DMS114 treated with DMSO at 0.1 percent for 48 hours (cell line): ENCODE results near the gene CD27.

ENCODE experiments used
- DNase-seq: peaks from one replicate; lab custom pipeline; 2025; ENCODE audit not compliant: unreplicated experiment; lab: John Stamatoyannopoulos, UW

The CD27 gene

GRCh38 chr12:6434205-6435140 is 10.3 kb upstream of the CD27 start:
- DNase-seq: no peak

DNA sequence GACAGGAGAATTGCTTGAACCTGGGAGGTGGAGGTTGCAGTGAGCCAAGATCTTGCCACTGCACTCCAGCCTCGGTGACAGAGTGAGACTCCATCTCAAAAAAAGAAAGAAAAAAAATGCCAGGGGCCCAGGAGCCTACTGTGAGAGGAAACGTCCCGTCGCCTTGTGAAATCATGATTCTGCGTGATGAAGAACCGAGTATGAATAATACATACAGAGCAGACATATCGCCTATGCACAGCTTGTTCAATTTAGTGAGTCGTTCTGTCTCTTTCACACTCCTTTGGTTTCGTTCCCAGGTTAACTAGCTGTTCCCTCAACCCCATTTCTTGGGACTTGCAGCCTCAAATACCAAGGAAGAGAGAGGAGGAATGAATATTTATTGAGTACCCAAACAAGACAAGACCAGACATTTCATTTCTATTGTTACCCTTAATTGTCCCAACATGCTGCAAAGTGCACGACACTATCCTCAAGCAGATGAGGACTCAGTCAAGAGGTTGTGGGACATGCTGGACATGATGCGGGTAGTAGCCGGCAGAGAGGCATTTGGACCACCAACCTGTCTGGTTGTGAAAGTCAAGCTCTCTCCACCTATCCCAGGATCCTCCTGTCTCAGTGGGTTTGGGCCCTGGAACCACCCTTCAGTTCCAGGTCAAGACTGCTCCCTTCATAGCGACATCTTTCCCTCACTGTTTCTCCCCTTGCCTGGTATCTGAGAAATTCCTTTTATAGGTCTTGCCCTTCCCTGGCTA is 8.6 kb upstream of the CD27 start:
- DNase-seq: no peak

- DNase-seq: no peak
Observed at GRCh38 chr12:6437586-6437985, 7.2 kb upstream of the CD27 start.

- no peak for DNase-seq
Observed at GRCh38 chr12:6438345-6438744, 6.4 kb upstream of the CD27 start.

DNA sequence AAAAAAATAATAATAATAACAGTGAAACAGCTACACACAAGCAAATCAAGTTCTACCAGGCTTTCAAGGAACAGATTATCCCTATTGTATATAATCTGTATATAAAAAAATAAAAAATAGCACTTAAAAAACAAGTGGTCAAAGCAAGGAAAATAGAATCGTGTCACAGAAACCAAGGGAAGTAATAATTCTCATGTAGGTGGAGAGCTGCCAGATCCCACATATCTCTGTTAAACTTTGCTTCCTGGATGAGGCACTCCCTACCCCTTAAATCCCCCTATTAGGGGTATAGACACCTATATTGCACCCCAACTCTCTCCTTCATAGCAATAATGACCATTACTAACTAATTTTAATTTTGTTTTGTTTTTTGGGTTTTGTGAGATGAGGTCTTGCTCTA is 4.4 kb upstream of the CD27 start:
- no peak for DNase-seq

DNA sequence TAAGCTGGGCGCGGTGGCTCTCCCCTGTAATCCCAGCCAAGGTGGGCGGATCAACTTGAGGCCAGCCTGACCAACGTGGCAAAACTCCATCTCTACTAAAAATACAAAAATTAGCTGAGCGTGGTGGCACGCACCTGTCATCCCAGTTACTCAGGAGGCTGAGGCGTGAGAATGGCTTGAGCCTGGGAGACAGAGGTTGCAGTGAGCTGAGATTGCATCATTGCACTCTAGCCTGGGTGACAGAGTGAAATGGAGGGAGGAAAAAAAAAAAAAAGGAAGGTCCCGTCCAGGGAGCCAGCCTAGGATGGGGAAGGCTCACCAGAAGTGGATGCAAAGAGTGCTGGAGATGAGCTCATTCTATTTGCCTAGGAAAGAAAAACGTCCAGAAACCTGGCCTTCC is 1.9 kb upstream of the CD27 start:
- DNase-seq: no peak

- DNase-seq: no peak
Observed at GRCh38 chr12:6443361-6443983, 1.3 kb upstream of the CD27 start.

GRCh38 chr12:6444031-6444430 is 724 bp upstream of the CD27 start:
- no peak for DNase-seq

- DNase-seq: no peak
Observed at GRCh38 chr12:6450091-6450868, 5.5 kb downstream of the CD27 start.

GRCh38 chr12:6450869-6451347 is 6.2 kb downstream of the CD27 start:
- DNase-seq: no peak

DNA sequence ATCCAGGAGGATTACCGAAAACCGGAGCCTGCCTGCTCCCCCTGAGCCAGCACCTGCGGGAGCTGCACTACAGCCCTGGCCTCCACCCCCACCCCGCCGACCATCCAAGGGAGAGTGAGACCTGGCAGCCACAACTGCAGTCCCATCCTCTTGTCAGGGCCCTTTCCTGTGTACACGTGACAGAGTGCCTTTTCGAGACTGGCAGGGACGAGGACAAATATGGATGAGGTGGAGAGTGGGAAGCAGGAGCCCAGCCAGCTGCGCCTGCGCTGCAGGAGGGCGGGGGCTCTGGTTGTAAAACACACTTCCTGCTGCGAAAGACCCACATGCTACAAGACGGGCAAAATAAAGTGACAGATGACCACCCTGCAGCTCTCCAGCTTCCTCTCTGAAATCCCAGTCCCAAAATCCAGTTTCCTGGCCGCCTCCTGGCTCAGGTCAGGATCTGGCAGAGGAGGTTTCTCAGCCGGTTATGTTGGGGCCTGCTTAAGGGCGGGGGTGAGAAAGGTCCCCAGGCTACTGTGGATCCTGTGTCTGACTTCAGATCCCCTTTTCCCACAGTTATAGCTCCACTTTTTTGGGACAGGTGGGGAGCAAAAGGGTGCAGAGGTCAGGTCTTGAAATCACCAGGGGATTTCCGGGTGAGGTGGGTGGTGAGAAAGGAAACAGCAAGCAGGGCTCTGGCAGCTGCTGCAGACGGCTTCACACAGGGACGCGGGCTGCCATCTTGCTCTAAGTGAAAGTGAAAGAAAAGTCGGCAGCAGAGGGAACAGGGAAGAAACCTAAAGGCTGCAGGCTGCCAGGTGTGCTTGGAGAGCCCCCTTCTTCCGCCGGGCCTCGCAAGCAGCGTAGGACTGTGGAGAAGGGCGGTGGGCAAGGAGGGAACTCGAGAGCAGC is 6.8 kb downstream of the CD27 start, which contains the start of gene TAPBPL:
Gene TAPBPL (plus strand): TSS at position 695 of the 897 bp plus-strand sequence. CDS start 207 bp downstream, outside the sequence.
- DNase-seq: peak; percentile 36

DNA sequence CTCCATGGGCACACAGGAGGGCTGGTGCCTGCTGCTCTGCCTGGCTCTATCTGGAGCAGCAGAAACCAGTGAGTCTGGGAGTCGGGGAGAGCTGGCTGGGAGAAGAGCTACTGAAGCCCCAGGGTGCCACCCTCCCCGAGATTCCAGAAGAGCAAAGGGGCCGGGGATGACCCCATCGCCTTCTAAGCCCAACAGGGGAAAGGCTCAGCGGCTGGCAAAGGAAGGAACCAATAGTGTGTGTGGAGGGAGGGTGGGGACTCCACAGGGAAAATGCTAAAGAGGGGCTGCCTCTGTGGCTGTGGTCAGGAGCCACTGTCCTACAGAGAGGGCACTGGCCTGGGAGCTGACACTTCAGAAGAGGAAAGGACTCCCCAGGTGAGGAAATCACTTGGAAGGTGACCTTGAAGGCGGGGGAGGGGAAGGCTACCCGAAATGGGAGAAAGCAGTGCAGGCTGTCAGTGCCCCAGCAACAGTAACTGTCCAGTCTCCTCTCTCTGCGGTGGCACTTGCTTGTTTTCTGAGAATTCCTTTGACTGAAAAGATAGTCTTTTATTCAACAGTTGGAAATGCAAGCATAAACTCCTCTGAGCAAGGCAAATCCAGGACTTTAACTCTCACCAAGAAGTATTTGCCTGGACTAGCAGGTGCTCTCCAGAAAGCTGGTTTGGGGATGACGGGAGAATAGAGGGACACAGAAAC is 7.6 kb downstream of the CD27 start:
- DNase-seq: no peak

DNA sequence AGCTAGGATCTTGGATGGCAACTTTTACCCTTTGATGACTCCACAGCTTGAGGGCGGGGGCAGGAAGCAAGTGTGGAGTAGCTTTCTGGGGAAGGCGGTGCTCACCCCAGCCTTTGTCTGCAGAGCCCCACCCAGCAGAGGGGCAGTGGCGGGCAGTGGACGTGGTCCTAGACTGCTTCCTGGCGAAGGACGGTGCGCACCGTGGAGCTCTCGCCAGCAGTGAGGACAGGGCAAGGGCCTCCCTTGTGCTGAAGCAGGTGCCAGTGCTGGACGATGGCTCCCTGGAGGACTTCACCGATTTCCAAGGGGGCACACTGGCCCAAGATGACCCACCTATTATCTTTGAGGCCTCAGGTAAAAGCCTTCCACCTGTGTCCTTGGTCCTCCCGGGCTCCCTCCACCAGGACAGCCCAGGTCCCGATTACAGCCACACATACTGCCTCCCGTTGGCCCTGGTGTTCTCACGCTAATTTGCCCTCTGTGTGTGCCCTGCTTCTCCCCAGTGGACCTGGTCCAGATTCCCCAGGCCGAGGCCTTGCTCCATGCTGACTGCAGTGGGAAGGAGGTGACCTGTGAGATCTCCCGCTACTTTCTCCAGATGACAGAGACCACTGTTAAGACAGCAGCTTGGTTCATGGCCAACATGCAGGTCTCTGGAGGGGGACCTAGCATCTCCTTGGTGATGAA is 8.3 kb downstream of the CD27 start:
- no peak for DNase-seq

DNA sequence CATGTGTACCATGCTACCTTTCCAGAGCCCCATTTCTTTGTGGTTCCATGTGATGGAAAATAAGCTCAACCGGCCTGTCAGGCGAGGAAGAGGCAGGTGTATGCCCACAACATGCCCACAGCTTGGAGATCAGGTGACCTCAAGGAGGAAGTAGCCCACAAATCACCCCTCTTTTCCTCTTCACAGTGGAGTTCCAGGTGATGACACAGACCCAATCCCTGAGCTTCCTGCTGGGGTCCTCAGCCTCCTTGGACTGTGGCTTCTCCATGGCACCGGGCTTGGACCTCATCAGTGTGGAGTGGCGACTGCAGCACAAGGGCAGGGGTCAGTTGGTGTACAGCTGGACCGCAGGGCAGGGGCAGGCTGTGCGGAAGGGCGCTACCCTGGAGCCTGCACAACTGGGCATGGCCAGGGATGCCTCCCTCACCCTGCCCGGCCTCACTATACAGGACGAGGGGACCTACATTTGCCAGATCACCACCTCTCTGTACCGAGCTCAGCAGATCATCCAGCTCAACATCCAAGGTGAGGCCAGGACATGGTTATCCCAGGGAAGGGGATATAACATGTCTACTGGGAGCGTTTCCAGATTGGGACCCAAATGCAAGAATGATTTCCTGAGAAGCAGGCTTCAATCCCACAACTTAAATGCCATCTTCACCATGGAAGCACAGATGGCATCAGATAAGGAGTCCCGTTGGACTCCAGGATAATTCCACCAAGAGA is 12.6 kb downstream of the CD27 start:
- DNase-seq: no peak

DNA sequence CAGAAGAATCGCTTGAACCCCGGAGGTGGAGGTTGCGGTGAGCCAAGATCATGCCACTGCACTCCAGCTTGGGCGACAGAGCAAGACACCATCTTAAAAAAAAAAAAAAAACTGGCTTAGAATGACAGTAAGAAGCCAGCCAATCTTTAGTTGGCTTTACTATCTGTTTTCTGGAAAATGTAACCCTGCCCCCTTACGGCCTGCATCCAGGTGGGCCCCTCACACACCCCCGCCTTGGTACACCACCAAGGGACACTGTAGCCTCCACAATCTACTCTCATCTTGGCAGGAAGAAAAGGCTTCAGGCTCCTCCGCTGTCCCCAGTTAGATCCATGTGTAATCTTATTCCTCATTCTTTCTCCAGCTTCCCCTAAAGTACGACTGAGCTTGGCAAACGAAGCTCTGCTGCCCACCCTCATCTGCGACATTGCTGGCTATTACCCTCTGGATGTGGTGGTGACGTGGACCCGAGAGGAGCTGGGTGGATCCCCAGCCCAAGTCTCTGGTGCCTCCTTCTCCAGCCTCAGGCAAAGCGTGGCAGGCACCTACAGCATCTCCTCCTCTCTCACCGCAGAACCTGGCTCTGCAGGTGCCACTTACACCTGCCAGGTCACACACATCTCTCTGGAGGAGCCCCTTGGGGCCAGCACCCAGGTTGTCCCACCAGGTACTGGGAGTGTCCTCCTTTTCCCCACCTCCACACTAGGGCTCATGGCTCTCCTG is 13.7 kb downstream of the CD27 start:
- DNase-seq: no peak

GRCh38 chr12:6459004-6459337 is 14.2 kb downstream of the CD27 start:
- no peak for DNase-seq

- DNase-seq: no peak
Observed at GRCh38 chr12:6460751-6461371, 16.1 kb downstream of the CD27 start.
